ENCODE results near the gene SULF2. TPM values are rescaled to one million over a fixed set of nuclear protein-coding genes. Genes with fewer than 3 reads are reported as not detected.

The SULF2 gene
- total and polyA plus RNA-seq, 4 donors = 78.8 to 350 (median 212) TPM

DNA sequence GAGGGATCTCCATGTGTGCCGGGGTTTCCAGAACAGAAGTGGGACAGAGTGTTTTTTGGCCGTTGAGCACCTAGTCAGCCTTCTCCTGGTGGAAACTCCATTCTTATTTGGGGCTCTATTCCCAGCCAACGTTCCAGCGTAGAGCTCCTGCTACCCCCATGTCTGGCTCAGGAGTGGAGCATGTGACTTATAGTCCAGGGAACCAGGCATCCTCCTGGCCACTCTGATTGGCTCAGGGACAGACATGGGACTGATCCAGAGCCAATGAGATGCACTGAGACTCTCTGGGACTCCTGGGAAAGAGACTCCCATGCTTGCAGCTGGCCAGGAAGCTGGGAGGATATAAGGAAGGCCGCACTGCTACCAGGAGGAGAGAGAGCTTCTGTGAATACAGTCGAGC is 87.1 kb downstream of the SULF2 start:
- H3K36me3 ChIP-seq (ENCODE audit: control insufficient read depth, insufficient read depth, low read length) = peaks cover 22% of the 10 kb centered on the region
- 93% methylated on average over 4 of the region's 6 CpGs for WGBS (ENCODE audit: insufficient coverage)
- H3K4me3 ChIP-seq (ENCODE audit: low read depth, low read length) = no peak overlapping the region
- H3K27ac ChIP-seq (ENCODE audit: low read depth, low read length) = no peak overlapping the region
- H3K4me1 ChIP-seq (ENCODE audit: control insufficient read depth, insufficient read depth, low read length) = peaks cover 7% of the 10 kb centered on the region
- H3K27me3 ChIP-seq (ENCODE audit: control insufficient read depth, insufficient read depth, low read length) = no peaks in the 10 kb centered on the region
- H3K9me3 ChIP-seq (ENCODE audit: control insufficient read depth, insufficient read depth, low read length) = peaks cover 2% of the 10 kb centered on the region
- DNase-seq (ENCODE audit: low read depth in 4 of 6, low spot score in 6 of 6) = no peak

DNA sequence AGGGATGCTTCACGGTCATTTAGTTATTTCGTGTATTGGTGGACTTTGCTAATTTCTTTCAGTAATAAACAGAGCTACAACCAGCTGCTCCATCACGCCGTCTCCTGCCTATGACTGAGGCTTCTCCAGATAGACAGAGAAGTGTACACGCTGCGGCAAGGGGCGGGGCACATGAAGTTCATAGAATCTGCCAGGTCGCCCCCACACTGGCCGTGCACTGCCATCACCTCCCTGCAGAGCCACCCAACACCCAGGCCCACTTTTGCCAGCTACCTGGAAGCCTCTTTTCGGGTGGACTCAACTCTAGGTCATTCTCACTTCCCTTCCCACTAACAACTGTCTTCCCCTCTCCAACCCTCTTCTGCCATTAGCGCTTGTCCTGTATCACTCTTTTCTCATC is 88.4 kb downstream of the SULF2 start:
- DNase-seq (ENCODE audit: low read depth in 4 of 6, low spot score in 6 of 6) = no peak
- H3K27me3 ChIP-seq (ENCODE audit: control insufficient read depth, insufficient read depth, low read length) = no peaks in the 10 kb centered on the region
- WGBS (ENCODE audit: insufficient coverage) = 96% methylated on average over 9 of the region's 11 CpGs
- H3K36me3 ChIP-seq (ENCODE audit: control insufficient read depth, insufficient read depth, low read length) = peaks cover 22% of the 10 kb centered on the region
- H3K27ac ChIP-seq (ENCODE audit: low read depth, low read length) = no peak overlapping the region
- H3K4me3 ChIP-seq (ENCODE audit: low read depth, low read length) = no peak overlapping the region
- H3K4me1 ChIP-seq (ENCODE audit: control insufficient read depth, insufficient read depth, low read length) = peaks cover 7% of the 10 kb centered on the region
- peaks cover 11% of the 10 kb centered on the region for H3K9me3 ChIP-seq (ENCODE audit: control insufficient read depth, insufficient read depth, low read length)

DNA sequence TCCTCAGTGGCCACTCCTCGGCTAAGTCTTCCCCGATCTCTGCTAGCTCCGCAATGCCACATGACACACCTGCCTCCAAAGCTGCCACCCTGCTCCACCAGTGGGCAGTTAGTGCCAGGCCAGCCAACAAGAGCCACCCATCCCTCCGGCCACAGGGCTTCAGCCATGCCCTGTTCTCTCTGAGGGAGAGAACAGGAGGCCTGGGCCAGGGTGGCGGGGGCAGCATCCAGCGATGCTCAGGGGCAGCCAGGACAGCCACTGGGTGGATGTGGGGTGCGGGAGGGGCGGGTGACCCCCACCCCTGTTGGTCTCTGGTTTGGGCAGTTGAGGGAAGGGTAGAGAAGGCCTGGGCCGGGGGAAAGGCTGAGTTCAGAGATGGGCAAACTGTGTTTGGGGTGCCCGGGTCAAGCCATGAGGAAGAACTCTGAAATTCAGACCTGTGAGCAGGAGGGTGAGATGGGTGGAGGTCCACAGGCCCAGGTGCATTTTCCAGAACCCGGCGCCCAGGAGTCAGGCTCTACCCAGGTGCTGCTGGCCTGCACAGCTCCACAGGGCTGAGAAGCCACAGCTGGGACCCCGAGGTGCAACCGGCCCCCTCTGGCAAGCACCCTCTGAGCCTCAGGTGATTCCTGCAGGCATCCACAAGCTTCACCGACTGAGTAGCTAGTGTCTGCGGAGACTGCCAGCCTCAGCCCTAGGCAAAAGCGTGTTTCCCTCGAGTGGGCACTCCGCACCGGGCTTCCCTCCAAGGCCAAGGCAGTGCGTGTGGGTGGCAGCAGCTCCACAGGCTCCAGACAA is 91.1 kb downstream of the SULF2 start:
- no peak for DNase-seq (ENCODE audit: low read depth in 4 of 6, low spot score in 6 of 6)
- 93% methylated on average over 20 of the region's 21 CpGs for WGBS (ENCODE audit: insufficient coverage)
- no peak overlapping the region for H3K4me3 ChIP-seq (ENCODE audit: low read depth, low read length)
- H3K4me1 ChIP-seq (ENCODE audit: control insufficient read depth, insufficient read depth, low read length) = peaks cover 7% of the 10 kb centered on the region
- H3K36me3 ChIP-seq (ENCODE audit: control insufficient read depth, insufficient read depth, low read length) = peaks cover 30% of the 10 kb centered on the region
- H3K27ac ChIP-seq (ENCODE audit: low read depth, low read length) = no peak overlapping the region
- peaks cover 23% of the 10 kb centered on the region for H3K9me3 ChIP-seq (ENCODE audit: control insufficient read depth, insufficient read depth, low read length)
- H3K27me3 ChIP-seq (ENCODE audit: control insufficient read depth, insufficient read depth, low read length) = no peaks in the 10 kb centered on the region

DNA sequence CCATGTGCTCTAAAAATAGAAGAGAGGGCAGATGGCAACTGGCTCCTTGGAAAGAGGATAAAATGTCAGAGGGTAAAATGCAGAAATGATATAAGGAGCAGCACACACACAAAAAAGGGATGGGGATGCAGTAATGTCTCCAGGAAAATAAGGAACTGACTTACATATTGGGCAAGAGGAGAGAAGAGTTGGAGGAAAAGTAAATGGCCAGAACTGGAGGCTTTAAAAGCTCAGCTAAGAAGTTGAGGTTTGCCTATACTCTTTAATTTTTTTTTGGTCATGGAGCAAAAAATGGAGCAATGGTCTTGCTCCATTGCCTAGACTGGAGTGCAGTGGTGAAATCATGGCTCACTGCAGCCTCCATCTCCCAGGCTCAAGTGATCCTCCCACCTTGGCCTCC is 93.7 kb downstream of the SULF2 start:
- DNase-seq (ENCODE audit: low read depth in 4 of 6, low spot score in 6 of 6) = no peak
- Histone ChIP-seq H3K9me3 (ENCODE audit: control insufficient read depth, insufficient read depth, low read length) (peaks cover 23% of the 10 kb centered on the region), H3K27me3 (ENCODE audit: control insufficient read depth, insufficient read depth, low read length) (no peaks in the 10 kb centered on the region), H3K36me3 (ENCODE audit: control insufficient read depth, insufficient read depth, low read length) (peaks cover 36% of the 10 kb centered on the region), H3K27ac (ENCODE audit: low read depth, low read length) (no peak overlapping the region), H3K4me1 (ENCODE audit: control insufficient read depth, insufficient read depth, low read length) (peaks cover 12% of the 10 kb centered on the region), H3K4me3 (ENCODE audit: low read depth, low read length) (no peak overlapping the region)

DNA sequence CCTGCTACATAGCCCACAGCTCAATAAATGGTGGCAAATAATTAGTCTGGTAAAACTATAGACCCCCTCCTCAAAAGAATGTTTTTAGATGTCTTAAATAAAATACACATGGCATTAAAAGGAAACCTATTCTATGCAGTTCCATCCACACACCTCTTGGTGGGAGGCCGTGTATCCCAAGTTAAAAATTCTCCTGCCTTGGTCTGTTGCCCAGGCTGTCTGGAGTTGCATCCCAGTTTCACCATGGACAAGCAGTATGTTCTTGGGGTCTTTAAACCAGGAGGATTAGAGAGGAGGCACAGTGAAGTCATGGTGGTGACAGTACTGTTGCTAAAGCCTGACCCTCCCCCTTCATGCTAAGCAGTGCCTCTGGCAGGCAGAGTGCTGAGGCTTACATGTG is 95.5 kb downstream of the SULF2 start:
- Histone ChIP-seq H3K9me3 (ENCODE audit: control insufficient read depth, insufficient read depth, low read length) (peaks cover 23% of the 10 kb centered on the region), H3K4me3 (ENCODE audit: low read depth, low read length) (no peak overlapping the region), H3K27me3 (ENCODE audit: control insufficient read depth, insufficient read depth, low read length) (no peaks in the 10 kb centered on the region), H3K4me1 (ENCODE audit: control insufficient read depth, insufficient read depth, low read length) (peaks cover 17% of the 10 kb centered on the region), H3K27ac (ENCODE audit: low read depth, low read length) (no peak overlapping the region), H3K36me3 (ENCODE audit: control insufficient read depth, insufficient read depth, low read length) (peaks cover 44% of the 10 kb centered on the region)
- no peak for DNase-seq (ENCODE audit: low read depth in 4 of 6, low spot score in 6 of 6)
- no CpG with 5 or more reads among the region's 1 CpG for WGBS (ENCODE audit: insufficient coverage)

DNA sequence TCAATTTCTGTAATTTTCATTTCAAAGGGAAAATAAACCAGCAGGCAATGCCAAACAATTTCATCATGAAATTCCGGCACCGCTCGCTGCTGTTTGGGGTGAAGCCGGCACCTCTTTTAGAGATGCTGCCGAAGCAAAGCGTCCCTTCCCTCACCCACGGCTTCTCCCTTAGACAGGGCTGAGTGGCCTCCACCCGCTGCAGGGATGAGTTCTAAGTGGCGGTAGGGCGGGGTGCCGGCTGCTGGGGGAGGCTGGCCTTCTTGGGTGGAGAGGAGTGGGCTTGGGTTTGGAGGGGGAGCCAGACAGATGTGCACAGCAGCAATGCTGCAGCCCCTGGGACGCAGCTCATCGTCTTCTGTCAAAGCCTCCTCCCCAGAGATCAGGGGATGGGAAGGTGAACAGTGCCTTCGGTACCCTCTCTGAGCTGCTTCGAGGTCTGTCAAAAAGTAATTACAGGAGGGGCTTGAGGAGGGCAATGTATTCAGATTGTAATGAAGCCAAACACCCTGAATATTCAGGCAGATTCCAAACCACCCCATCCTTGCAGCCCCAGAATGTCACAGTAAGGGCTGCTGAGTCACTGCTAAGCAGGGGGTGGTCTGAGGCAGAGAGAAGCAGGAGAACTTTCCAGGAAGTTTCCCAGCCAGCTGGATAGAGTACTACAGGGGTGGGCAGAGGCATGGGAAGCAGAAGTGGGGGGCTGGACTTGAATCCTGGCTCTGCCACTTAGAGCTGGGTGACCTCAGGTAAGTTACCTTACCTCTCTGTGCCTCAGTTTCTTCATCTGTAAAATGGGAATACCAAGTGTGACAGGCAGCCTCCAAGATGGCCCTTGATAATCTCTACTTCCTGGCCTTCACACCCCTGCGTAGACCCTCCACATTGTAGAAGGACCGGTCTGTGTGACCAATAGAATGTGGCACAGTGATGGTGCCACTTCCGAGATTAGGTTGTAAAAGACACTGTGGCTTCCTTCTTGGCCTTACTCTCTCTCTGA is 96.6 kb downstream of the SULF2 start:
- Histone ChIP-seq H3K9me3 (ENCODE audit: control insufficient read depth, insufficient read depth, low read length) (peaks cover 23% of the 10 kb centered on the region), H3K36me3 (ENCODE audit: control insufficient read depth, insufficient read depth, low read length) (peaks cover 39% of the 10 kb centered on the region), H3K4me1 (ENCODE audit: control insufficient read depth, insufficient read depth, low read length) (peaks cover 18% of the 10 kb centered on the region), H3K4me3 (ENCODE audit: low read depth, low read length) (no peak overlapping the region), H3K27ac (ENCODE audit: low read depth, low read length) (no peak overlapping the region), H3K27me3 (ENCODE audit: control insufficient read depth, insufficient read depth, low read length) (no peaks in the 10 kb centered on the region)
- 80% methylated on average over 13 of the region's 18 CpGs for WGBS (ENCODE audit: insufficient coverage)
- DNase-seq (ENCODE audit: low read depth in 4 of 6, low spot score in 6 of 6) = no peak

DNA sequence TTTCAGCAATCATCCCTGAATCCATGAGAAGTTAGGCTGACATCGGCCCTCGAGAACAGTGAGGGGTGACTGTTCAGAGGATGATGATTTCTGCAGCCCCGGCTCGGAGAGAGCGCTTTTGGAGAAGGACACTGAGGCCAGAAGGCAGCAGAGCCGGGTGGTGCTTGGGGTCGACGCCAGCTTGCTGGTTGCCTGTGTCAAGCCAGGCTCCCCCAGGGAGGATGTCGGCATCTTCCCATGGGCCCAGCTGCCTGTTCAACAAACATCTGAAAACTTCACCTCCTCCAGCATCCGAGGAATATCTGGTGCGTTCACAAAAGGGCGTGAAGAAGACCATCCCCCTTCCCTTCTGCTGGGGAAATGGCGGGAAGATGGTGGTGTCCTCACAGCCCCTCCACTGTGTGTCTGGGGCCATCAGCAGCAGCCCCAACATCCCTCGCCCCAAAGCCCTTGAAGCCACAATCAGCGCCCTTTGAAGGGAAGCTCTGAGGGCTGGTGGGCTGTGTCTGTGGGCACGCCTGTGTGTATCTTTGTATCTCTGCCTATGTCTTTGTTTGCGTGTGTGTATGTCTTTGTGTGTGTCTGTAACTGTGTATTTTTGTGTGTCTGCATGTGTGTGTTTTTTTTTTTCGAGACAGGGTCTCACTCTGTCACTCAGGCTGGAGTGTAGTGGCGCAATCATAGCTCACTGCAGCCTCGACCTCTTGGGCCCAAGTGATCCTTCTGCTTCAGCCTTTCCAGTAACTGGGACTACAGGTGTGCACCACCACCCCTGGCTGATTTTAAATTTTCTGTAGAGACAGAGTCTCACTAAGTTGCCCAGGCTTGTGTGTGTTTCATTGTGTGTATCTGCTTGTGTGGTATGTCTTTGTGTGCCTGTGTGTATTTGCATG is 97.9 kb downstream of the SULF2 start:
- H3K9me3 ChIP-seq (ENCODE audit: control insufficient read depth, insufficient read depth, low read length) = peaks cover 17% of the 10 kb centered on the region
- no peak overlapping the region for H3K4me3 ChIP-seq (ENCODE audit: low read depth, low read length)
- no peak for DNase-seq (ENCODE audit: low read depth in 4 of 6, low spot score in 6 of 6)
- H3K27ac ChIP-seq (ENCODE audit: low read depth, low read length) = peak overlapping the region; percentile 7
- H3K27me3 ChIP-seq (ENCODE audit: control insufficient read depth, insufficient read depth, low read length) = no peaks in the 10 kb centered on the region
- peaks cover 32% of the 10 kb centered on the region for H3K4me1 ChIP-seq (ENCODE audit: control insufficient read depth, insufficient read depth, low read length)
- peaks cover 47% of the 10 kb centered on the region for H3K36me3 ChIP-seq (ENCODE audit: control insufficient read depth, insufficient read depth, low read length)
- WGBS (ENCODE audit: insufficient coverage) = 87% methylated on average over 14 of the region's 20 CpGs

DNA sequence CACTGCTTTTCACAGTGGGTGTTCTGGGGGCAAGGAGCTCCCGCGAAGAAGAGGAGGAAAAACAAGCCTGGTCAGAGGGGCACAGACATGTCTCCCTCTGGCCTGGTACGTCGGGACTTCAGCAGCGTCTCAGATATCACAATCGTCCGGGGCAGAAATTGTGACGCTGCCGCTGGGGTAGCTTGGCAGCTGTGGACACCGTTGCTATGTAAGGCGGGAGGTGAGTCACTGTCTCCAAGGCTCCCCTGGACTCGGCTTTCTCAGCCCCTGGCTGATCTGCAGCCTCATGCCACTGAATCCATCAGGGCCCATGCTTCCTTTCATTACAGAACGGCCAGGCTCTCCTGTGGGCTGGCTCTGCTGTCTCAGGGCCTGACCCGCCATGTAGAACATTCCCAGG is 98.7 kb downstream of the SULF2 start:
- Histone ChIP-seq H3K27ac (ENCODE audit: low read depth, low read length) (peak overlapping the region; percentile 7), H3K36me3 (ENCODE audit: control insufficient read depth, insufficient read depth, low read length) (peaks cover 50% of the 10 kb centered on the region), H3K4me1 (ENCODE audit: control insufficient read depth, insufficient read depth, low read length) (peaks cover 36% of the 10 kb centered on the region), H3K9me3 (ENCODE audit: control insufficient read depth, insufficient read depth, low read length) (peaks cover 9% of the 10 kb centered on the region), H3K4me3 (ENCODE audit: low read depth, low read length) (no peak overlapping the region), H3K27me3 (ENCODE audit: control insufficient read depth, insufficient read depth, low read length) (no peaks in the 10 kb centered on the region)
- 64% methylated on average over 13 of the region's 14 CpGs for WGBS (ENCODE audit: insufficient coverage)
- peak in 2 of 6 donors; percentile 40 to 44 for DNase-seq (ENCODE audit: low read depth in 4 of 6, low spot score in 6 of 6)

Measured in spinal cord (tissue), 10 donors.